NCI-H446 treated with DMSO at 0.1 percent for 48 hours (cell line): ENCODE results near the gene DRAXIN.

Source experiments
- DNase-seq: peaks from one replicate; lab custom pipeline; 2025; lab: John Stamatoyannopoulos, UW

Gene DRAXIN

DNA sequence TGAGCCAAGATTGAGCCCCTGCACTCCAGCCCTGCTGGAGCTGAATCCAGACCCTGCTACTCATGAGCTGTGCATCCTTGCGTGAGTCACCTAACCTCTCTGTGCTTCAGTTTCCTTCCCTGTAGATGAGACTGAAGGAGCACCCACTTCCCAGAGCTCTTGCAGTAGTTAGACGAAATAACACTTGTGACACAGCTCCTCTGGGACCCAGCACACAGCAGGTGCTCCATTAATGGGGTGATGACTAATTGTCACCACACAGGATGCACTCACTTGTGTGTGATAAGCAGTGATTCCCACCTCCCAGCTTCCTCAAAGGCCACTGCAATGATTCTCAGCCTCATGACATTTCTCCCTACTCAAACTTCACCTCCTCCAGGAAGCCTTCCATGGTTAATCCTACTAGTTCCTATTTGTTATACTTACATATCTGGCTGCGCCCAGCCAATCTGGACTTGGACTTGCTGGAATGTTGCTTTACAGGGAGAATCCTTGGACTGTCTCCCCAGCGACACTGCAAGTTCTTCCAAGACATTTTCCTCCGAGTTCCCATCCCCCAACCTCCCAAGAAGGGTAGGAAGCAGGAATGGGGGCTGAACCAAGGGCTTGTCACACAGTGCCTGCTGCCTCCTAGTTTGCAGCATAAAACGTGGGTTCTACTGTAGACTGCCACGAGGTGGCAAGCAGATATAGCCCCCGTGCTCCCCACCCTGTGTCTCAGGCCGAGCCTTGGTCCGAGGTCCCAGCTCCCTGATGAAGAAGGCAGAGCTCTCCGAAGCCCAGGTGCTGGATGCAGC lies 17.2 kb downstream of the DRAXIN start:
- DNase-seq = no peak

DNA sequence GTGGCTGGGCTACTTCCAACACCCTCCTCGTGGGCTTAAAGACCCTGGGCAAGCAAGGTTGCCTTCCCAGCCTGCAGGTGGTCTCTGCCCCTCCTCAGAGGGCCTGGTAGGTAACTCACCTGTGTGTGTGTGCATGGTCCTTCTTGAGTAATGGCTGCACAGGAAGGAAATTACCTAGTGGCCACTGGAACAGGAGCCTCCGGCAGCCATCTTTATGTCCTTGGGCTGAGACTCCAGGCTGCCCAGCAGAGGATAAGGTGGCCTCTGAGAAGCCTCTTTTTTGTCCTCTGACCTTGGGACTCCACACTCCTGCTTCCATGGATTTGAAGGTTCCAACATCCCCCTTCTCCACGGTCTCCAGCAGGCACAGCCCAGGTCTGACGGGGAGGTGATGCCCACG lies 20.0 kb downstream of the DRAXIN start:
- DNase-seq = no peak

DNA sequence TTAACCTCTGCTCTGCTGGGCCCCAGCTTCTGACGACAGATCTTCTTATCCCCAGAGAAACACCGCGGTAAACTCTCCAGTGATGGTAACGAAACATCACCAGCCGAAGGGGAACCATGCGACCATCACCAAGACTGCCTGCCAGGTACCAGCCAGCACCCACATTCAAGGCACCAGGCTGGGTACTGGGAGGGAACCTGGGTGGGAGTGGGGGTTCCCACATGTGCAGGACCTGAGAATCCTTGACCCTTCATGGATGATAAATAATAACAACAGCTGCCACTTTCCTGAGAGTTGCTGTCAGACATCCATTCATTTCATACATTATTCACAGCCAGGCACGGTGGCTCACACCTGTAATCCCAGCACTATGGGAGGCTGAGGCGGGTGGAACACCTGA lies 20.8 kb downstream of the DRAXIN start:
- no peak for DNase-seq

DNA sequence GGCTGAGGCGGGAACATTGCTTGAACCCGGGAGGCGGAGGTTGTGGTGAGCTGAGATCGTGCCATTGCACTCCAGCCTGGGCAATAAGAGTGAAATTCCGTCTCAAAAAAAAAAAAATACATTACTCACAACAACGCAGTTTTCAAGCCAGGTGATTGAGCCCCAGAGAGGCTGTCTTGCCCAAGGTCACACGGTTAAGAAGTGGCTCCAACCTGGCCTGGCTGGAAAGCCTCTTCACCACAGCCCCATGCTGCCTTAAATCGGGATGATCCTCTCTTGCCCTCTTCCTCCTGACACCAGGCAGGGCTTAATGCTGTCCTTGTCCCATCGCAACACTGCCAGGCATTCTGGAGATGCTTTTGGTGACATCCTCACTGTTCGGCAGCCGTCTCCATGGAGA lies 21.6 kb downstream of the DRAXIN start:
- no peak for DNase-seq

- no peak for DNase-seq
These were observed 23.5 kb downstream of the DRAXIN start for GRCh38 chr1:11714831-11715575.

GRCh38 chr1:11719313-11720032 lies 28.0 kb downstream of the DRAXIN start:
- peak; percentile 27 for DNase-seq

GRCh38 chr1:11720033-11720376 lies 28.5 kb downstream of the DRAXIN start:
- DNase-seq = no peak

DNA sequence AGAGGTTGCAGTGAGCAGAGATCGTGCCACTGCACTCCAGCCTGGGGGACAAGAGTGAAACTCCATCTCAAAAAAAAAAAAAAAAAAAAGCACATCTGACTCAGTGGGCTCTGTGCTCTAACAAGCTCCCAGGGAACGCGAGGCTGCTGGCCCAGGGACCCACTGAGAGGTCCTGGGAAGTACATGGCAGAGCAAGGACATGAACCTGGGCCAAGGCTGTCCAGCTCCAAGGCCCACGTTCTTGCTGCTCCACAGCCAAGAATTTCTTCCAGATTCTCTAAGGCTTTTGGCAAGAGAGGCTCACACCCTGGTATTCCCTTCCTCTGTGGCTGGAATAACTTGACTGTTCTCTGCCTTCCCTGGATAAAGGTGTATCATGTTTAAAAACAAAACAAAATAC lies 29.0 kb downstream of the DRAXIN start:
- DNase-seq = no peak

GRCh38 chr1:11721311-11721710 lies 29.8 kb downstream of the DRAXIN start:
- DNase-seq = no peak

- no peak for DNase-seq
These were observed 31.0 kb downstream of the DRAXIN start for GRCh38 chr1:11722538-11722937.

GRCh38 chr1:11725616-11726015 lies 34.1 kb downstream of the DRAXIN start:
- DNase-seq = no peak

- DNase-seq = no peak
These were observed 35.6 kb downstream of the DRAXIN start for GRCh38 chr1:11727119-11727518.

- DNase-seq = no peak
These were observed 36.8 kb downstream of the DRAXIN start for GRCh38 chr1:11728126-11728806.

GRCh38 chr1:11729155-11729497 lies 37.6 kb downstream of the DRAXIN start:
- DNase-seq = no peak

DNA sequence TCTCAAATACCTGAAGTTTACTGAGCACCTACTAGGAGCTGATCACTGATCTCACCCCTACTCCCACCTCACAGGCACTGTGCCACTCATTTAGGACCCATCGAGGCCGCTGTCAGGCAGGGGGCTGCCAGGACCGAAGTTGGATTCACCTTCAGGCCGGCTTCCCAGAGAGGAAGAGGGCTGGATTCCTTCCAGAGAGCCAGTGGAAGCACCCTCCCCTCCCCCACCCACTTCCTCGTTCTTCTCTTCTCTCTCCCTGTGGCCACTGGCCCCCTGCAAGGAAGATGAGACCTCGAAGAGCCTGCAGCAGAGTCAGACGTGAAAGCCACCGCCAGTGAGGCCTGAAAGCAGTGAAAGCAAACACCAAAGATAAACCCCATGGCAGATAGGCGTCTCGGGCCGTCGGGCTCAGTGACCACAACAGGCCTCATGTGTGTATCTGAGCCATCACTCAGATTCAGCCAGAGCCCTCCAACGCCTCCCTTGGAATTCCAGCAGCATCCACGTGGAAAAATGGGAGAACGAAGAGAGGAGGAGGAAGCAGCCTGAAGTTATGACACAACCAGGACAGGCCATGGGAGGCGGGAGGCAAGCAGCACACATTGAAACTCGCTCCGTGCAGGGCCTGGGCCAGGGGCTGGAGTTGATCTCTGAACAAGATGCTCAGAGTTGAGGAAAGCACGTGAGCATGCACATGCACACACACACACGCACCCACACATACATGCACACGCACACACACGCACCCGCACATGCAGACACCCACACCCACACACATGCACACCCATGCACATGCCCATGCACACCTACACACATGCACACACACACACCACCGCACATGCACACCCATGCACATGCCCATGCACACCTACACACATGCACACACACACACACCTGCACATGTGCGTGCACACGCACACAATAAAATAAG lies 38.3 kb downstream of the DRAXIN start:
- DNase-seq = no peak

DNA sequence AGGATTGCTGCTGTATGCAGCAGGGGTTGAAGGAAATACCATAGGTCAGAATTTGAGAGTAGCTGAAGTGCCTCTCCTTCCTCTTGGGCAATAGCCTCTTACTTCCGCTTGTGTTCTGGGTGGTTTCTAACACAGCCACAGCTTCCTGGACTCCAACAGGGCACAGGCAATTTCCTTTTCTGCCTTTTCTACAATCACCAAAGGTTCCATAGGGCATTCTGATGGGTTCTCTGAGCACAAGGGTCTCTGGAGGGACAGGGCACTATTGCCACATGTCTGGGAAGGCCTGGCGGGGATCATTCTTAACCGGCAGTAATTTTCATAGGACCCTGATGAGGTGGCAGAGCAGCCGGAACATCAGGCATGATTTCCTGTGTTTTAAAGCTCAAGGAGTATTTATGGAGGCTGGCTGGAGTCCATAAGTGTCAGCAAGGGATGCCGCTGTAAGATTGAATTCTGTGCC lies 39.0 kb downstream of the DRAXIN start:
- DNase-seq = no peak

GRCh38 chr1:11731691-11732283 lies 40.3 kb downstream of the DRAXIN start:
- DNase-seq = no peak

DNA sequence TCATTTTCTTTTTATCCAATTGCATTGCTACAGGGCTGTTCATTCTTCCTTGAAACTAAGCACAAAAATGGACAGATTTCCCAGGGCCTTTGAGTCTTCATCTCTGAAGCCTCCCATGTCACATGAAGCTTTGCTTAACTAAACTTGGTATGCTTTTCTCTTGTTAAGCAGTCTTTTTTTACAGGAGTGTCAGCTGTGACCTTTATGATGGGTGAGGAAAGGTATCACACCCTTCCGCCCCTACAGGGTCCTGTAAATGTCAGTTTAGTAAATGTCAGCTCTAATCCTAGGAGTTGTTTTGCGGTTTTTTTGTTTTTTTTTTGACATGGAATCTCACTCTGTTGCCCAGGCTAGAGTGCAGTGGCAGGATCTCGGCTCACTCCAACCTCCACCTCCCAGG lies 41.8 kb downstream of the DRAXIN start:
- DNase-seq = no peak

- DNase-seq = no peak
These were observed 44.0 kb downstream of the DRAXIN start for GRCh38 chr1:11735531-11735853.

DNA sequence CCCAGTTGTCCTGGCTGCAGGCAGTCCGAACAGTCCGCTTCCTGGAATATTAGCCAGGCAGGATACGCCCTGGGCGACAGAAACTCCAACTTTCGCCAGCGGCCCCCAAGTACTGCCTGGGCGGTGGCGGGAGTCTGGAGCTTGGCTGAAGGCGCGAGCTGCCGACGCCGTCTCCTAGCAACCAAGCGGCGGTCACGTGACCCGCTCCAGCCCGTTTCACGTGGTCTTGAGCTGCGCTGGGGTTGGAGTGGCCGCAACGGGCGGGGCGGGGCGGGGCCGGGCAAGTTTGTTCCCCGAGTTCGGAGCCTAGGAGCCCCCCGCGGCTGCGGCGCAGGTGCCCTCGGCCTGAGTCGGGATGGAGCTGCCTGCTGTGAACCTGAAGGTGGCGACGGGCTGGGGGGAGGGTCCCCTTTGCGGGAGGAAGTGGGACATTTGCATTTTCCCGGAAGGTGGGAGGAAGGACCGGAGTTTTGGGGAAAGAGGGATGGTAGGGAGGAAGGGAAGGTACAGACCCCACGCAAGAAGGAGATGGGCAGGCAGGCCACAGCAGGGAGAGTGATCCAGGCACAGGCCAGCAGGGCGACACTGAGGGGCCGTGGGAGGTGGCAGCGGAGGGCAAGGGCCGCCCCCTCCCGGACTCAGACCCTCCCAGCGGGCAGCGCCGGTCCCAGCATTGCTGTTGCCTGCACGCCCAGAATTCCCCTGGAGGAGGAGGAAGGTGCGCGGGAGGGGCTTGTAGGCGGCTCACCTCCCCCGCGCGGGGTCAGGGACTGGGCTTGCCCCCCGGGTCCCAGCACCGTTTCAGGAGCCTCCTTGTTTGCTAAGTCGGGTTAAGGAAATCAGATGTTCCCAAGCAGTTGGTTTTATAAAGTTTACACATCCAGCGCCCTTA lies 44.6 kb downstream of the DRAXIN start, which contains the start of gene AGTRAP:
Gene AGTRAP, plus strand, starts transcription at position 283 of the 892 bp plus-strand sequence. Its CDS starts 73 bp downstream, at position 356.
- peak; percentile 71 for DNase-seq
